ENCODE measurements around the gene TNPO1.
A peak's percentile ranks its signal among the peaks of the same experiment; 100 is the strongest.

The TNPO1 gene

GRCh38 chr5:72818866-72819534 lies 2.5 kb downstream of the TNPO1 start:
- DNase-seq: peak; percentile 88

DNA sequence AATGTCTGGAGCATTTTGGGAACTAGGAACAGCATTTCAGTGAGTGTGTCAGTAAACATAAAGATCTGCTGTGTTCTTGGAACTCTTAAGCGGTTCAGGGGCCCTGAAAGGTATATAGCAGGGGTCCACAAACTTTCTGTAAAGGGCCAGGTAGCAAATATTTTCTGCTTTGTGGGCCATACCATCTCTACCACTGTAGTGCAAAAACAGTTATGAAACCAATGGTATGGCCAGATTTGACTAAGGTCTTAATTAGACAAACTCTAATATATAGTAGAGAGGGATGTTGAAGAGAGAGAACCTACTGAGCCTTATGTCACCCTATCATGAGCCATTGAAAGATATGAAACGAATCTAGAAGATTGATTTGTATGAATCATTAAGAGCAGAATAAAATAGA lies 5.3 kb downstream of the TNPO1 start:
- DNase-seq: no peak

DNA sequence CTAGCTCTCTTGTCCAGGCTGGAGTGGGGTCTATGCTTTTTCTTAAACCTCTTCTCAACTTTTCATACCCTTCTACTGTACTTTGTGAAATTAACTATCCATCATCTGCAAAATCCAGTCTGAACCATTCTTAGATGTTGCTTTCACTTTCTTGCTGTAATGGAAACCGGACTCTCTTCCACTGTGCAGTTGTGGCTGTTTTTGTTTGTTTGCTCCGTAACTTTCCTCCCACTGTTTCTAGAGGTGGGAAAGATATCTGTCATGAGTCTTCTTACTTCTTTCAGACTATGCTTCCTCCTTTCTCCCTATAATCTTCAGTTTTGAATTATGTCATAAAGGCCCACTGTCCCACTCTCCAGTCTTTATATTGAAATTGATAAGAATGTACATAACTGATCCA lies 6.5 kb downstream of the TNPO1 start:
- no peak for DNase-seq

GRCh38 chr5:72829707-72830106 lies 13.2 kb downstream of the TNPO1 start:
- no peak for DNase-seq

GRCh38 chr5:72830362-72830761 lies 13.9 kb downstream of the TNPO1 start:
- DNase-seq: no peak

- no peak for DNase-seq
Observed at GRCh38 chr5:72831685-72832084, 15.2 kb downstream of the TNPO1 start.

- no peak for DNase-seq
Observed at GRCh38 chr5:72834924-72835323, 18.5 kb downstream of the TNPO1 start.

DNA sequence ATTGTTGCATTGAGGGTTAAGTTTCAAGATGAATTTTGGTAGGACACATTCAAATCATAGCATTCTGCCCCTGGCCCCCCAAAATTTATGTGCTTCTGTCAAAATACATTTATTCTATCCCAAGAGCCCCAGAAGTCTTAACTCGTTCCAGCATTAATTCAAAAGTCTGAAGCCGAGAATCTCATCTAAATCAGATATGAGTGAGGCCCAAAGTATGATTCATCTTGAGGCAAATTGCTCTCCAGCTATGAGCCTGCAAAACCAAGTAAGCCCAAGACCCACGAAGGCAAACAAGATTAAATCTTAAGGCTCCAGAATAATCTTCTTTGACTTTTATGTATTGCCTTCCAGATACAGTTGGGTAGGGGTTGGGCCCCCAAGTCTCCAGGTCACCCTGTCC lies 19.2 kb downstream of the TNPO1 start:
- DNase-seq: no peak

GRCh38 chr5:72836810-72837209 lies 20.3 kb downstream of the TNPO1 start:
- DNase-seq: no peak

- peak; percentile 13 for DNase-seq
Observed at GRCh38 chr5:72837524-72838096, 21.1 kb downstream of the TNPO1 start.

- no peak for DNase-seq
Observed at GRCh38 chr5:72840041-72840440, 23.6 kb downstream of the TNPO1 start.

- DNase-seq: no peak
Observed at GRCh38 chr5:72841756-72842535, 25.5 kb downstream of the TNPO1 start.

- DNase-seq: peak; percentile 44
Observed at GRCh38 chr5:72842816-72843215, 26.4 kb downstream of the TNPO1 start.

DNA sequence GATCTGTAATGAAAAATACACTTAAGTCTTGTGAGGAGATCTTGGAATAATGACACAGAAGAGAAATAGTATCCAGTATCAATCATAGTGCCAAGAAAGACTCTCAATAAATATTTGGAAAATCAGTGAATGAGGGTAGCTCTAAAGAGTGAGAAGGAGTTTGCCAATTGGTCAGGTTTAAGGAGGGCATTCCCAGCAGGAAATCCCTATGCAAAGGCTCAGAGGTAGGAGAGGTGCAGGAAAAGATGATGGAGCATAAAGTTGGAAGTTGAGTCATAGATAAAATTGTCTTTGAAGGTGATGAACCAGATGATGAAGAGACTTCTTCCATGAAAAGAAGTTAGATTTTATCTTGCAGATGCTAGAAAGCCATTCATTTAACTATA lies 27.8 kb downstream of the TNPO1 start:
- DNase-seq: no peak

DNA sequence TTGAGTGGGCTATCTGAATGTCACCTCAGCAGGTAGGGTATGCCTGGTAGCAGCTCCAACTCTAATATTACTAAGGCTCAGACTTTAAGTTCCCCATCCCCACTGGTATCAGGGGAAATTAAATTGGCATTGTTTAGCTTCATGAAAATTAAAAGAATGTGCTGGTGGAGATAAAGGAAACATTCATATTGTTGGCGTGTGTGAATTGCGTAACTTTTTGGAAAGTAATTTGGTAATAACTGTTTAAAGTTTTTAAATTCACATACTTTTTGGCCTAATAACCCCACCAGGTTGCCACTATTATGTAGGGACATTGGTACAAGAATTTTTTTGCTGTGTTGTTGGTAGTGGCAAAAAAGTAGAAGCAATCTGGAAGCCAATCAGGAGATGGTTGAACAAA lies 29.4 kb downstream of the TNPO1 start:
- no peak for DNase-seq

GRCh38 chr5:72846483-72846882 lies 30.0 kb downstream of the TNPO1 start:
- DNase-seq: no peak

DNA sequence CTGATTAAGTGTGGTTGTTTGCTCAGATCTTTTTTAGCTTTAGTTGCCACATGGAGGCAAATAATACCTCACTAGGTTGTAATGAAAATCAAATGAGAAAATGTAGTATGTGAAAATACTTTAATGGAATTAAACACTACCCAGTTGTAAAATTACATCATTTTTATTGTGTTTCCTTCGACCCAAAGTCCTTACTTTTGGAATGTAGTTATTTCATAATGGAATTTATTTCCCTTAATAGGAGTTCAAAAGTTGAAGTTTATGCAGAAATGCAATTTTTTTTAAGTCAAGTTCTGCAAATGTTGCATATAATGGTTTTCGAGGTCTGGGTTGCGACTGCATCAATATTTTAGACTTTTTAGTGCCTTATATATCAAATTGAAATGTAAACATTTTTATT lies 31.0 kb downstream of the TNPO1 start:
- no peak for DNase-seq

DNA sequence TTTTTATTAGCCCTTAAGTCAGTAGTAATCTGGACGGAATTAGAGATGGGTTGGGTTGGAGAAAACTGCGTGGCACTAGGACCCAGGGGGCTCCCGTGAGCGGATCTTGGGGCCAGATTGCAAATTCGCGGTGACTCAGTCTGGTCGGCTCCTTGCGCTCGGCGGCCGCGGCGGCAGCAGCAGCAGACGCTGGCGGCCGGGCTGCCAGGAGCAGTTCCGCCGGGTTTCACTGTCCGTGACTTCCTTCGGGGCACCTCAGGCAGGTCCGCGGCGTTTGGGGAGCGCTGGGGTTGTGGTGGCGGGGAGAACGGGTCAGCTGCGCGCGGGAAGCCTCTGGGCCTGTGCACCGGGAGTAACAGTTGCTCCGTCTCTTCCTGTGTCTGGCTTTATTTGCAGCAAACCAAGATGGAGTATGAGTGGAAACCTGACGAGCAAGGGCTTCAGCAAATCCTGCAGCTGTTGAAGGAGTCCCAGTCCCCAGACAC lies 31.6 kb downstream of the TNPO1 start:
- DNase-seq: peak; percentile 94

GRCh38 chr5:72848474-72849428 lies 32.3 kb downstream of the TNPO1 start:
- peak; percentile 82 for DNase-seq

GRCh38 chr5:72849546-72849945 lies 33.1 kb downstream of the TNPO1 start:
- DNase-seq: no peak

DNA sequence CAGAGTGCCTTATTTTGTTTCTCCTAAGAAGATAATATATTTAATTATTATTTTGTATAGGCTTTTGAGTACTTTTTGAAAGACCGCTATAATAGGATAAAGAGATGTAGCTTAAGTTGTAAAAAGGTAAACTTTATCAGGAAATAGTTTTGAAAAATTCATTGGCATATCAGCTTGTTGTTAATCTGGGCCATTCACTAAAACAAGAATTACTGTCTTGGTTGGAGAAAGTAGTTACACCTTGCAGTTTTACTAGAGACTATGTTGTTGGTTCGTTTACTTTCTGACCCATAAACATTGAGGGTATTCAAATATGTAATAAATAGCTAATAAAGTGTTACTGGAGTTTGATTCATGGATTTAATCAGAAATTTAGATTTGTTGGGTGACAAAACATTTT lies 33.7 kb downstream of the TNPO1 start:
- no peak for DNase-seq

DNA sequence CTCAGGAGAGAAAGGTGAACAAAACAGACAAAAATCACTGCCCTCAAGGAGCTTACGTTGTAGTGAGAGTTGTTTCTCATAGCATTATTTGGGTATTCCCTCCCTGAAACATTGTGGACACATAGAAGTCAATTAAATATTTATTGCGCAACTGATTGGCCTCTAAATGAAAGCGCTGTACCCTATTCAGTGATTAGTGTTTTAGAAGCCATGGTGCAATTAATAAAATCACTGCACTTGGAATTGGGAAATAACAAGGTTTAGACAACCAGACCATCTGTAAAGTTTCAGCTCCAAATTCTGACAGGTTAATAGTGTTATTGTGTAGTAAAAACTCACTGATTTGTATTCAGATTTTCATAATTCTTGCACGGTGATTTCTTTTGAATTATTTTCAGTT lies 35.9 kb downstream of the TNPO1 start:
- DNase-seq: no peak

- no peak for DNase-seq
Observed at GRCh38 chr5:72854419-72854818, 38.0 kb downstream of the TNPO1 start.

Measured in DMS53 (cell line).